Vagina (tissue), 2 donors: ENCODE results near the gene WDR41. TPM values are rescaled to one million over a fixed set of nuclear protein-coding genes. Genes with fewer than 3 reads are reported as not detected.

ENCODE experiments used
- DNase-seq, 2 donors: peaks; one replicate each; pipeline ENCODE4 v3.0.0-alpha.2; 2017; ENCODE audit errors: extremely low spot score in 2 of 2
- H3K27ac ChIP-seq: fragments of 200-600 bp; sonication (generic); one replicate; pipeline ENCODE4 v1.5.1; 2019
- H3K27me3 ChIP-seq: fragments of 200-600 bp; sonication (generic); one replicate; pipeline ENCODE4 v1.5.1; 2019
- H3K36me3 ChIP-seq, 2 donors: fragments of 200-600 bp; sonication (generic); one replicate each; pipeline ENCODE4 v1.5.1; 2017 to 2019
- H3K4me1 ChIP-seq: fragments of 200-600 bp; sonication (generic); one replicate; pipeline ENCODE4 v1.5.1; 2019
- H3K4me3 ChIP-seq, 2 donors: fragments of 200-600 bp; sonication (generic); 1 replicate in 1 of 2; 2 replicates in 1 of 2; pipeline ENCODE4 v1.5.1; 2016 to 2019
- H3K9me3 ChIP-seq: fragments of 200-600 bp; sonication (generic); one replicate; pipeline ENCODE4 v1.5.1; 2019
- POLR2A ChIP-seq, 2 donors: fragments of 450-650 bp; IDR thresholded peaks; one replicate each; pipeline ENCODE4 v1.6.1; 2017; ENCODE audit warnings: antibody characterized with exemption in 2 of 2, mild to moderate bottlenecking in 2 of 2, moderate library complexity in 2 of 2
- POLR2AphosphoS5 ChIP-seq, 2 donors: sonication (generic); formaldehyde crosslinking; IDR thresholded peaks; one replicate each; pipeline ENCODE4 v1.9.0; 2017; ENCODE audit warnings: antibody characterized with exemption in 2 of 2, mild to moderate bottlenecking in 2 of 2, low read depth in 1 of 2; ENCODE audit not compliant: insufficient read depth in 1 of 2
- intact Hi-C: fragments of 100-400 bp; cut with DNase I; formaldehyde crosslinking; loops from one replicate; pipeline ENCODE4 v1.15.1; 2023
- total RNA-seq: library from RNA; depleted of rRNA; stranded (reverse); fragments of >200 nt; gene quantifications from one replicate; pipeline ENCODE4 v1.2.3, GENCODE V29; 2016
- TF ChIP-seq, protein P1 (sequence below), 3 experiments: fragments of 450-650 bp in 2 of 3; fragments of 200-600 bp in 1 of 3; sonication (generic) in 1 of 3; IDR thresholded peaks; one replicate each; pipeline ENCODE4 v1.5.1; 2017 to 2019; ENCODE audit warnings: antibody characterized with exemption in 3 of 3, mild to moderate bottlenecking in 2 of 3, moderate library complexity in 2 of 3

WDR41 gene
- total RNA-seq, 1 donor from 2014 or later: 40.3 TPM

DNA sequence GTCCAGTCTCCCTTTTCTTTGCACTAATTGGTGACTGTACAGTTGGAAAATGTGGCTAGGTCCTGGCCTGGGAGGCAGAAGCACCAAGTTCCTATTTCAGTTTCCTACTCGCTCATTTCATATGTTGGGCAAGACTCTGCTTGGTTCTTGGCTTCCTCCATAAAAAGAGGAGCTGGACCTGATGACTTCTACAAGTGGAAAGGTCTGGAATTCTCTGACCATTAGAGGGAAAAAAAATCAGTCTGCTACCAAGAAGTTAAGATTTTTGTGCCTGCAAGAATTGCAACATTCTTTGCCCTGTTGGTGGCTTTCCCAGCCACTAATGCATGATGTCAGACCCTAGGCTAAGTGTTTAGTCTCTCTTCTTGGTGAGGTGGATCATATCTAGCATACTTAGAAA lies 91.5 kb downstream of the WDR41 start:
- intact Hi-C loops: no loop called here
- no peaks in the 10 kb centered on the region for H3K9me3 ChIP-seq
- H3K27me3 ChIP-seq: no peaks in the 10 kb centered on the region
- H3K4me1 ChIP-seq: no peaks in the 10 kb centered on the region
- no peak overlapping the region for H3K4me3 ChIP-seq
- DNase-seq: no peak
- no peak overlapping the region for H3K27ac ChIP-seq
- TF ChIP-seq, protein P1, sequence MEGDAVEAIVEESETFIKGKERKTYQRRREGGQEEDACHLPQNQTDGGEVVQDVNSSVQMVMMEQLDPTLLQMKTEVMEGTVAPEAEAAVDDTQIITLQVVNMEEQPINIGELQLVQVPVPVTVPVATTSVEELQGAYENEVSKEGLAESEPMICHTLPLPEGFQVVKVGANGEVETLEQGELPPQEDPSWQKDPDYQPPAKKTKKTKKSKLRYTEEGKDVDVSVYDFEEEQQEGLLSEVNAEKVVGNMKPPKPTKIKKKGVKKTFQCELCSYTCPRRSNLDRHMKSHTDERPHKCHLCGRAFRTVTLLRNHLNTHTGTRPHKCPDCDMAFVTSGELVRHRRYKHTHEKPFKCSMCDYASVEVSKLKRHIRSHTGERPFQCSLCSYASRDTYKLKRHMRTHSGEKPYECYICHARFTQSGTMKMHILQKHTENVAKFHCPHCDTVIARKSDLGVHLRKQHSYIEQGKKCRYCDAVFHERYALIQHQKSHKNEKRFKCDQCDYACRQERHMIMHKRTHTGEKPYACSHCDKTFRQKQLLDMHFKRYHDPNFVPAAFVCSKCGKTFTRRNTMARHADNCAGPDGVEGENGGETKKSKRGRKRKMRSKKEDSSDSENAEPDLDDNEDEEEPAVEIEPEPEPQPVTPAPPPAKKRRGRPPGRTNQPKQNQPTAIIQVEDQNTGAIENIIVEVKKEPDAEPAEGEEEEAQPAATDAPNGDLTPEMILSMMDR (IDR thresholded peaks at IDR 0.05): no peak
- TF ChIP-seq POLR2AphosphoS5 (IDR thresholded peaks at IDR 0.05; ENCODE audit: insufficient read depth in 1 of 2, low read depth in 1 of 2) (no peak), POLR2A (IDR thresholded peaks at IDR 0.05) (no peak)
- H3K36me3 ChIP-seq: no peaks in the 10 kb centered on the region

DNA sequence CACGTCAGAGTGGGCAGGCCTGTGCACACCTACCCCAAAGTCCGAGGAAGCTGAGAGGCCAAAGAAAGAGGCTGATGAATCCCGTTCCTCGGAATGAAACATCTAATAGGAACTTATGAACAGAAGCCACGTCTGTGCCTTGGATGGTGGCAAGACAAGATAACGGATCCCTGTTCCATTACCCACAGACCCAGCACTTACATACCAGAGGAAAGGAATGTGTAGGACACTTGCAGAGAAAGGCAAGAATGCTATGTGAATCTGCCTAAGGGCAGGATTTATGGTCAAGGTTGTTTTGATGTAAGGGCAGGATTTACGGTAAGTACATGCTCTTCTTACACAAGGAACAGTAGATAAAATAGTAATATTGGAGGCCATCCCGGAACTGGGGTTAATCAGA lies 93.2 kb downstream of the WDR41 start:
- no peaks in the 10 kb centered on the region for H3K9me3 ChIP-seq
- no peak for TF ChIP-seq POLR2A (IDR thresholded peaks at IDR 0.05)
- TF ChIP-seq POLR2AphosphoS5 (IDR thresholded peaks at IDR 0.05; ENCODE audit: insufficient read depth in 1 of 2, low read depth in 1 of 2): no peak
- TF ChIP-seq, protein P1 (IDR thresholded peaks at IDR 0.05): no peak

DNA sequence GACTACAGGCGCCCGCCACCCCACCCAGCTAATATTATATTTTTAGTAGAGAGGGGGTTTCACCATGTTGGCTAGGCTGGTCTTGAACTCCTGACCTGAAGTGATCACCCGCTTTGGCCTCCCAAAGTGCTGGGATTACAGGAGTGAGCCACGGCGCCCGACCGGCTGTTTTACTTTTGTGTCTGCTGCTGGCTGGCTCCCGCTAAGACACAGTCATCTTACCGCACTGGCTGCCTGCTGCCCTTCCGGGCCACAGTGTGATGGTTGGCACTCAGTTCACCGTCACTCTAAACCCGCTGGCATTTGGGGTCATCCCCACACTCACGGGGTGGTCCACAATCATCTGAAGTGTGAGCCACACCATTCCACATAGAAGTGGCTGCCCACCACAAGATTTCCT lies 93.7 kb downstream of the WDR41 start:
- DNase-seq: no peak
- no peak for TF ChIP-seq POLR2AphosphoS5 (IDR thresholded peaks at IDR 0.05; ENCODE audit: insufficient read depth in 1 of 2, low read depth in 1 of 2)
- TF ChIP-seq, protein P1 (IDR thresholded peaks at IDR 0.05): no peak
- no peak for TF ChIP-seq POLR2A (IDR thresholded peaks at IDR 0.05)
- Histone ChIP-seq H3K9me3 (no peaks in the 10 kb centered on the region), H3K27me3 (no peaks in the 10 kb centered on the region), H3K36me3 (no peaks in the 10 kb centered on the region), H3K27ac (no peak overlapping the region), H3K4me1 (no peaks in the 10 kb centered on the region), H3K4me3 (no peak overlapping the region)
- intact Hi-C loops: no loop called here

More for the DNA sequence above, 93.2 kb downstream of the WDR41 start:
- H3K27ac ChIP-seq: no peak overlapping the region
- intact Hi-C loops: no loop called here
- DNase-seq: no peak
- no peaks in the 10 kb centered on the region for H3K27me3 ChIP-seq
- H3K36me3 ChIP-seq: no peaks in the 10 kb centered on the region
- no peaks in the 10 kb centered on the region for H3K4me1 ChIP-seq
- H3K4me3 ChIP-seq: no peak overlapping the region

DNA sequence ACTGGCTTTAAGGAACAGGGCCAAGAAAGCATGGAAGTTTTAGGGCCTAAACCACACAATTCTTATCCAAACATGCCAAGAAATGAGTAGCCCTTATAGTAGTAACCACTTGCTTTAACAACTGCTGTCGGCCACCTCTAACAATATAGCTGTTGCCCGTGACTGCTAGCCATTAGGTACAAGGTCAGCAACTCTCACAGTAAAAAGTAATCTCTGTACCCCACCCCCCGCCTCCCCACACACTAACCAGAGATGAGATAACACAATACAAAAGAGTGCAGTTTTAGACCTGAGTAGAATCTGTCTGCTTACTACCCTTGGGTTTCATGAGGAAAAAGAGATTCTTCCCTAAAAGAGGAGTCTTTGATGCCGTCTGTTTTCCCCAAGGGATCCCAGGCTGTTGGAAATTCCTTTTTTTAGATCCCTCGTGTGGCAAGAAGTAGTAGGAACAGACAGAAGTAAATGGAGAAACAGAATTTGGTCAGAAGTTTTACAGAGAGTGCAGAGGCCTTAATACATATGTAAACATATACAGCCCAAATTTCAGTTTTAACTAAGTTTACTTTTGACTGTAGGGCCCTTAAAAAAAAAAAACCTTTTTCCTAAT lies 94.3 kb downstream of the WDR41 start:
- H3K4me3 ChIP-seq: no peak overlapping the region
- intact Hi-C loops: no loop called here
- H3K36me3 ChIP-seq: no peaks in the 10 kb centered on the region
- no peak for TF ChIP-seq POLR2AphosphoS5 (IDR thresholded peaks at IDR 0.05; ENCODE audit: insufficient read depth in 1 of 2, low read depth in 1 of 2)
- TF ChIP-seq, protein P1 (IDR thresholded peaks at IDR 0.05): no peak
- H3K27ac ChIP-seq: no peak overlapping the region
- no peaks in the 10 kb centered on the region for H3K4me1 ChIP-seq
- H3K27me3 ChIP-seq: no peaks in the 10 kb centered on the region
- DNase-seq: no peak
- H3K9me3 ChIP-seq: no peaks in the 10 kb centered on the region

DNA sequence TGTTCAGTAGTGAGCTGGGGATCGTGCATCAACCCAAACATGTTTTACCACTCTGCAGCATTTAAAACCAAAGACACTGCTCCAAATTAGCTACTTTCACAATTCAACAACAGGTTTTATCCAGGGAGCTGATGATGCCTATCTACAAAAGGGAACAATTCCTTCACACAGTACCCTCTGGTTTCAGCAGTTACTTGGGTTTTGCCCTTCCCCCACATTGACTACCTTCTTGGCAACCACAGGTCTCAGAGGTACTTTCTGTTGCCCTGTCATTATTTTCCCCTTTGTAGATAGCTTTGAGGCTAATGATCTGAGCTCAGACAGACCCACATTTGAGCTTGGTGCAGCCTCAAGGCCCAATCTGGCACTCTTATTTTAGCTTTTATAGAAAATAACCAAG lies 96.1 kb downstream of the WDR41 start:
- no peaks in the 10 kb centered on the region for H3K9me3 ChIP-seq
- no peak for DNase-seq
- H3K4me3 ChIP-seq: no peak overlapping the region
- H3K4me1 ChIP-seq: no peaks in the 10 kb centered on the region
- H3K27me3 ChIP-seq: no peaks in the 10 kb centered on the region
- H3K27ac ChIP-seq: no peak overlapping the region
- TF ChIP-seq POLR2A (IDR thresholded peaks at IDR 0.05) (no peak), POLR2AphosphoS5 (IDR thresholded peaks at IDR 0.05; ENCODE audit: insufficient read depth in 1 of 2, low read depth in 1 of 2) (no peak)
- TF ChIP-seq, protein P1 (IDR thresholded peaks at IDR 0.05): no peak
- intact Hi-C loops: no loop called here
- no peaks in the 10 kb centered on the region for H3K36me3 ChIP-seq
